SHP77 (cell line): ENCODE data around the gene PLXNB1.

Source experiments
- DNase-seq, 2 experiments: peaks; one replicate each; lab custom pipeline; 2025; lab: John Stamatoyannopoulos, UW

Gene PLXNB1

GRCh38 chr3:48419149-48419548 is 10.7 kb downstream of the PLXNB1 start:
- DNase-seq: no peak

DNA sequence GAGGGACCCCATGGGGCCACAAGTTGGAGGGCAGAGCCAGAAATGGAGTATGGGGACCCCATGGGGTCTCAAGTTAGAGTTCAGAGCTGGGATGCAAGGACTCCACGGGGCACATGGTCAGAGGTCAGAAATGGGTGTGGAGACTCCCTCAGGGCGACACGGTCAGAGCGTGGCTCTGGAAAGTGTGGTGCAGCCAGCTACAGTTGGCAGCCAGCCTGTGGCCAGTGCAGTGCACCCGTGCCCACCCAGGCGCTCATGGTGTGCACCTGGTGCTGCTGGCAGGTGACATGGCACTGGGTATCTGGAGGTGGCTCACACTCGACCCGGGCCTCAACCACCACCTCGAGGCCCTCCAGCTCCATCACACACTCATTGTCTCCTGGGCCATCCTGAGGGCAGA is 11.2 kb downstream of the PLXNB1 start:
- DNase-seq: no peak

- no peak for DNase-seq
These were observed 11.7 kb downstream of the PLXNB1 start for GRCh38 chr3:48418140-48418539.

DNA sequence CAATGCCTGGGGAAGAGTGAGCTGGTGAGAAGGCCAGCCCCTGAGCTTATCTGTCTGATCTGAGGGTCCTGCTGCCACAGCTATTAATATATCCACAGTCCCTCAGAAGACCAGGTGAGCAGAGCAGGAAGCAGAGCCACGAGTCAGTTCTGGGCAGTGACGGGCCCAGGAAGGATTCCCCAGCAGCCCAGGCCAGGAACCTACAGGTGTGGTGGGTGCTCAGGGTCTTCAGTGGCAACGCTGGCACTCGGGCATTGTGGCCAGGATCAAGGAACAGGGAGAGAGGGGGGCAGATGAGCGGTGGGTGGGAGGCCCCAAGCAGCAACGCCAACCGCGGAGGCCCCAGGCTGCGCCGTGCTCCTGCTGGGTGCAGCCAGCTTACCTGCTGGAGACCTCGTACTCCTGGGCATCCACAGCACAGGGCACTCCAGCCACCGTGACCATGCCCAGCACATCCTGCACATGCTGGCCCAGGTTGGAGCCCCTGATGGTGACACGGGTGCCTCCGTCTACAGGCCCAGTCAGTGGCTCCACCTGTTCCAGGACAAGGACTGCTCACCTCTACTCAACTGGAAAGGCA is 12.3 kb downstream of the PLXNB1 start:
- DNase-seq: no peak

GRCh38 chr3:48416546-48416945 is 13.3 kb downstream of the PLXNB1 start:
- DNase-seq: no peak

GRCh38 chr3:48416091-48416505 is 13.8 kb downstream of the PLXNB1 start:
- DNase-seq: no peak

DNA sequence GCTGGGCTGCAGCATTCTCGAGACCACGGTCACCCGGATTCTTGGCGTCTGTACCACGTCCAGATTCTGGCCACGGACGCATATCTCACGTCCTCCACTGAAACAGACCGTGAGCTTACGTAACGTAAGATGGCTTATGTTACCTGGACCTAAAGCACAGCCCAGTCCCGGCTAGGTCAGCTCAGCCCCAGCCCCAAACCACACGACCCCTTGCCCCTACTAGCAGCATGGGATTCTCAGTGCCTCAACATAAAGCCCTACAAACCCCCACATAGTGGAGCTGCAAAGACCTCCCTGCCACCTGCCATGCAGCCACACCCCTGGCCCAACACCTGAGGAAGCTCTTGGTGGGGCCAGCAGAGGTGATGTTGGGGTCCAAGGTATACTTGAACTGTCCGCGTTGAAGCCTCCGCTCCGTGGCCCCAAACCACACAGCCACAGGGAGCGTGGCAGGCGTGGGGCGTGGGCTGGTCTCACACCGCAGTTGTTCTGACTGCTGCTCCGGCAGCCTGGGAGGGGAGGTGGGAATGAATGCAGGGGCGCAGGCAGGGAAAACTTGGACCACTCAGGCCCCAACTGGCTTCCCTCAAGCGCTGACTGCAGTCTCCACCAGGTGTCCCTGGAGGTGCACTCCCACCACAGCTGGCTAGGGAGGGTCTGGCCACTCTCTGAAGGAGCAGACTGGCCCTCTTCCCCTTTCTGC is 14.5 kb downstream of the PLXNB1 start:
- DNase-seq: no peak

GRCh38 chr3:48414376-48415250 is 15.3 kb downstream of the PLXNB1 start:
- DNase-seq: no peak

DNA sequence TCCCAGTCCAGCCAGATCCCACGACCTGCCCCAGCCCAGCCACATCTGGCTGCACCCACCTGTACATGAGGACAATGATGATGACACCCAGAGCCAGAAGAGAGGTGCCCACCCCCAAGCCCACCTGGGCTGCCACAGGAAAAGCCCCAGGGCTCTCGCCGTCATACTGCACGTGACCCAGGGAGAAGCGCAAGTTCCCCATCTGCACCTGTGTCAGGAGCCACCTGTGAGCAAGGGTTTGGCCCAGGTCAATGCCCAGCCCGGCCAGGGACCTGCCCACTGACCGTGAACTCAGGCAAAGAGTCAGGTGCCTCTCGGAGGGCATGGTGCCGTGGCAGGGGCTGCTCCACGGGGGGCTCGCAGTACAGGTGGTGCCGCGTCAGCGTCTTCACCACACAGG is 16.3 kb downstream of the PLXNB1 start:
- no peak for DNase-seq

- DNase-seq: no peak
These were observed 16.8 kb downstream of the PLXNB1 start for GRCh38 chr3:48413086-48413485.

GRCh38 chr3:48412375-48413001 is 17.4 kb downstream of the PLXNB1 start:
- no peak for DNase-seq

DNA sequence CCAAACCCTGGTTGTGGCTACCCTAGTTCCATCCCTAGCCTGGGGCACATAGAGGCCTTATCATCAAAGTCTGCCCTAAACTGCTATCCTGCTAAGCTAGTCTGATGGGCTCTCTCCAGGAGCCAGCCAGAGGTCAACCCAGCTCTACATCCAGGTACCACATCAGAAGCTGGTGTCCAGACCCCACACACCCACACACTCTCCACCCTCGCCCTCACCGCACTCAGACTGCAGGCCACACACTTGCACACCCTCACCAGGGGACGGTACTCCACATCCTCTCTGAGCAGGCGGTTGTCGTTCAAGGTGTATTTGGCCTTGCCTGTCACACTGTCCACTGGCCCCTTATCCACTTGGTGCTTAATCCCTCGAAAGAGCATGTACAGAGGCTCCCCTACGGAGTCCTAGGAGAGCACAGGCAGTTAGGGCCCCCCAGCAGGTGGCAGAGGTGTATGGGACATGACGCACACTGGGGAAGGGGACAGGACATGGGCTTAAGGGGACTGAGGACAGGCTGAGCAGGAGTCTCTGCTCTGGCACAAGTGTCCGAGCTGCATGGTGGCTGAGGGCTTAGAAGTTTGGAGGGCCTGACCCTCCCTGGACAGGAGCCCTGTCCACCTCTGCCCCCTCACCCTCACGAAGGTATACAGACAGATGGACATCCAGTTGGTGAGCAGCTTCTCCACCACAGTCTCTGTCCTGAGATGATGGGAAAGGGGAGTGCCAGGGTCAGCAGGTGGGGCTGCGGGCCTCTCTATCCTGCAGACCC is 18.1 kb downstream of the PLXNB1 start:
- no peak for DNase-seq

DNA sequence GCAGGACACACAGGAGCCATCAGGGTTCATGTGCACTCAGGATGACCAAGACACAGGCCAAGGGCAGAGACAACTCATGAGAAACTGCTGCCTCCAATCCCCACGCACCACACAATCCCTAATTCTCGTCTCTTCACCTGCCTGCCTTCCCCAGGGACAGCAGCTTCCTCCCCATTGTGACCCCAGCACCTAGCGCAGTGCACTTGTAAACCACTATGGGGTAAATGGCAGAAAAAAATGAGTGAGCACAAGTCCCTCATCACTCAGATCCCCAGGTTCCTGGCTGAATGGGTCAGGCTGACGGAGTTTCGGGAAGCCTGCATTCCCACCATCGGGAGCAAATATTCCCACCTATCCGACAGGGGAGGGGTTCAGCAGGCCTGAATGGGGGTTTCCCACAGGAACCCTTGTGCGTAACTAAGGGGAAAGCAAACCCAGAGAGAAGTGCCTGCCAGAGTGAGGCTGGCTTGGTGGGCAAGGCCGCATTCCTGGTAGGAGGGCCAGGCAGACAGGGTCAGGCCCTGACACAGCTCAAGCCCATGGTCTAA is 18.8 kb downstream of the PLXNB1 start:
- DNase-seq: no peak

DNA sequence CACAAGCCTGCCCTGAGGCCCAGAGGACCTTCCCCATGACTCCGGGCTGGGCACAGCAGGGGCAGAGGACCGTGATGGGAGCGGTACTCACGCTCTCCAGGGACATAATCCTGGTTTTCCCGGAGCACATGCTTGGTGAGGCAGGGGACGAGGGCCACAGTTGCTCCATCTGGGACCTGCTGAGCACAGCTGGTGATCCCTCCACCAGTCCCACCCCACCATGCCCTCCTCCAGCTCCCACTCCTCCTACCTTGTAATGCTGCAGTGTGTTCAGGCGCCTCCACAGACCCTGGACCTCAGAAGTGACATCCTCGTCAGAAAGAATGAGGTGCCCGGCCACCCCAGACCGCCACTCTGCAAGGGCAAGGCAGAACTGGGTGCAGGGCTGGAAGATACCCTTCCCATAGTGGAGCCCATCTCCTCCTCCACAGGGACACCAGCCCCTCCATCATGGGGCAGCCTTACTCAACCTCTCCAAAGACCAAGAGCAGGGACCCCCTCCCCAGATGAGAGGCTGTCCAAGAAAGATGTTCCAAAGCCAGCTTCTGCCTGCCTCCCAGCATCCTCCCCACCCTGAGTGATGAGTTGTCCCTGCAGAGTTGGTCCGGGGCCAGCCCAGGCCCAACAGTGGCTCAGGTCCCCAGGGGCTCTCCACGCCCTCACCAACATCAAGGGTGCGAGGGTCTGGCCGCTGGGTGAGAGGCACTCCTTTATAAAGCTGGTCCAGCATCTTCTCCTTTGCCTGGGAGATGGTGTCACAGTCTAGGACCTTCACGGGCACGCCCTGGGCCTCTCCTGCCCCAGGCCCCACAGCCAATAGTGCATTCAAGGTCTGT is 19.5 kb downstream of the PLXNB1 start:
- DNase-seq: no peak

- no peak for DNase-seq
These were observed 20.3 kb downstream of the PLXNB1 start for GRCh38 chr3:48409291-48410201.

DNA sequence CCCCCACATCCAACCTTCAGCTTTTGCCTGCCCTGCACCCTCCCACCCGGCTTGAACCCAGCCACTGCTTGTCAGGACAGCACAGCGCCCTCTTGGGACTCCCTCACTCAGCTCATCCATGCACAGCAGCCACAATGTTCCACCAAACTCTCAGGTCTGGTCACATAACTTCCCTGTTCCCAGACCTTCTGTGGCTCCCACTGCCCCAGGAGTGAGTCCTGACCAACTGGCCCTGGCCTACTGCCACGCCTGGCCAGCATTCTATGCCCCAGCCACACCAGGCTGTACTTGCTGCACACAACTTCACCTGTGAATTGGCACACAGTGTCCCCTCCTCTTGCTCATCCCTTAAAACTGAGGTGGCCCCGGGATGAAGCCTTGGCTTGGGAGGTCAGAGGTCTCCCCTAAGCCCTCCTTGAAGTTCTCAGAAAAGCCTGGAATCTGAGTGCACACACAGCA is 21.0 kb downstream of the PLXNB1 start:
- DNase-seq: no peak

GRCh38 chr3:48407542-48408099 is 22.3 kb downstream of the PLXNB1 start:
- DNase-seq: no peak

- DNase-seq: no peak
These were observed 23.1 kb downstream of the PLXNB1 start for GRCh38 chr3:48406443-48407431.
